Measurements from ENCODE around the gene HSPA4. TPM values are rescaled to one million over a fixed set of nuclear protein-coding genes. Genes with fewer than 3 reads are reported as not detected.

Gene HSPA4
- total and polyA plus RNA-seq, 2 experiments from 2014 or later, result 340 to 343 TPM

DNA sequence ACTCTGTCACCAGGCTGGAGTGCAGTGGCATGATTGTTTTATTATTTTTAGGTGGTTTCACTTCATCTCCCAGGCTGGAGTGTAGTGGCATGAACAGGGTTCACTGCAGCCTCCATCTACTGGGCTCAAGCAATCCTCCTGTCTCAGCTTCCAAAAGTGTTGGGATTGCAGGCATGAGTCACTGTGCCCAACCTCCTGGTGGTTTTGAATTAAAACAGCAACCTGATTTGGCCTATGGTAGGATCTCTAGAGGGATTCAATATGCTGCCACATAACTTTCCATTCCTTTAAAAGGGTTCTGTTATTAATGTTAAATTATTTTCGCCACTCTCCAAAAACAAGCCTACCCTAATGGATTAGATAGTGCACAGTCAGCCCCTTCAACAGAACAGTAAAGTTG is 9.9 kb upstream of the HSPA4 start:
- no peak overlapping the region for H3K27ac ChIP-seq (ENCODE audit: low read depth)
- no peaks in the 10 kb centered on the region for H3K4me1 ChIP-seq (ENCODE audit: insufficient read depth)
- Mint-ChIP-seq H3K9me3 (no peaks in the 10 kb centered on the region; the same call in 2 of the 3 replicates), H3K27ac (no peak overlapping the region; the same call in 1 of the 2 replicates), H3K4me1 (peaks cover 11% of the 10 kb centered on the region), H3K4me3 (no peak overlapping the region), H3K36me3 (ENCODE audit: low read depth) (no peaks in the 10 kb centered on the region; the same call in 2 of the 3 replicates), H3K27me3 (ENCODE audit: insufficient read depth, low read depth, poor library complexity) (peaks cover 8% of the 10 kb centered on the region)
- H4K20me1 ChIP-seq (replicated peaks; ENCODE audit: insufficient read depth), result no peaks in the 10 kb centered on the region
- H3K4me2 ChIP-seq, result no peak overlapping the region
- TF ChIP-seq CREB1 (CRISPR knock-in tag; IDR thresholded peaks at IDR 0.05; ENCODE audit: low read depth), result no peak
- TF ChIP-seq, protein P1, sequence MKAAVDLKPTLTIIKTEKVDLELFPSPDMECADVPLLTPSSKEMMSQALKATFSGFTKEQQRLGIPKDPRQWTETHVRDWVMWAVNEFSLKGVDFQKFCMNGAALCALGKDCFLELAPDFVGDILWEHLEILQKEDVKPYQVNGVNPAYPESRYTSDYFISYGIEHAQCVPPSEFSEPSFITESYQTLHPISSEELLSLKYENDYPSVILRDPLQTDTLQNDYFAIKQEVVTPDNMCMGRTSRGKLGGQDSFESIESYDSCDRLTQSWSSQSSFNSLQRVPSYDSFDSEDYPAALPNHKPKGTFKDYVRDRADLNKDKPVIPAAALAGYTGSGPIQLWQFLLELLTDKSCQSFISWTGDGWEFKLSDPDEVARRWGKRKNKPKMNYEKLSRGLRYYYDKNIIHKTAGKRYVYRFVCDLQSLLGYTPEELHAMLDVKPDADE (IDR thresholded peaks at IDR 0.05), result no peak
- TF ChIP-seq STAT1 (IDR thresholded peaks at IDR 0.05; ENCODE audit: unreplicated experiment), result no peak
- TF ChIP-seq ZNF462 (CRISPR knock-in tag; IDR thresholded peaks at IDR 0.05), result no peak
- TF ChIP-seq POLR2AphosphoS5 (IDR thresholded peaks at IDR 0.05; ENCODE audit: low read depth), result no peak
- TF ChIP-seq ZNF114 (CRISPR knock-in tag; IDR thresholded peaks at IDR 0.05), result no peak
- TF ChIP-seq EZH2phosphoT487 (IDR thresholded peaks at IDR 0.05; ENCODE audit: unreplicated experiment), result no peak
- no peak for TF ChIP-seq EZH2 (IDR thresholded peaks at IDR 0.05; ENCODE audit: low read depth, unreplicated experiment)
- no peak for TF ChIP-seq CTCF (conservative IDR thresholded peaks at IDR 0.05; ENCODE audit: low read depth in 2 of 2)
- TF ChIP-seq REST (IDR thresholded peaks at IDR 0.05; ENCODE audit: unreplicated experiment), result no peak
- TF ChIP-seq JUNB (IDR thresholded peaks at IDR 0.05; ENCODE audit: unreplicated experiment), result no peak
- no peak for TF ChIP-seq ZNF331 (CRISPR knock-in tag; IDR thresholded peaks at IDR 0.05; ENCODE audit: low read depth)
- TF ChIP-seq NANOG (IDR thresholded peaks at IDR 0.05; ENCODE audit: borderline replicate concordance), result no peak
- no peaks in the 10 kb centered on the region for H3F3A ChIP-seq (replicated peaks; ENCODE audit: low read depth)
- no peak overlapping the region for H2AFZ ChIP-seq
- H3K9me2 ChIP-seq (ENCODE audit: insufficient read depth), result no peaks in the 10 kb centered on the region
- H3K79me2 ChIP-seq (replicated peaks; ENCODE audit: insufficient read depth), result no peaks in the 10 kb centered on the region
- DNase-seq (ENCODE audit: low spot score) (peak; percentile 27), ATAC-seq (peak; percentile 39; the same call in 1 of the 3 replicates)
- H3K4me3 ChIP-seq, result no peak overlapping the region
- H3K36me3 ChIP-seq (ENCODE audit: insufficient read depth), result no peaks in the 10 kb centered on the region
- H3K27me3 ChIP-seq (ENCODE audit: insufficient read depth), result no peaks in the 10 kb centered on the region
